AG04449 (cell line): ENCODE measurements around the gene ABCC3.

Source experiments
- CTCF ChIA-PET: fragments of 350-600 bp; formaldehyde crosslinking; extraction: SDS; loops from one replicate; lab custom pipeline; 2021; ENCODE audit warnings: antibody characterized with exemption; lab: Yijun Ruan, JAX
- POLR2A ChIA-PET: fragments of 400-600, 350-600 bp; formaldehyde crosslinking; extraction: SDS; loops from one replicate; lab custom pipeline; 2020; ENCODE audit warnings: antibody characterized with exemption, inconsistent platforms; lab: Yijun Ruan, JAX
- DNase-seq: peaks from one replicate; pipeline ENCODE4 v3.0.0-alpha.2; 2010; ENCODE audit warnings: low read depth, low spot score
- H3K4me3 ChIP-seq: 2 replicates; pipeline ENCODE4 v1.5.1; 2011; ENCODE audit warnings: low read depth, mild to moderate bottlenecking, control low read depth, low read length
- CTCF ChIP-seq: IDR thresholded peaks from one replicate; pipeline ENCODE4 v1.5.1; 2011; ENCODE audit warnings: mild to moderate bottlenecking, moderate library complexity, low read length, control low read depth, inconsistent platforms; ENCODE audit not compliant: insufficient read depth; ENCODE audit errors: missing control alignments

The ABCC3 gene

DNA sequence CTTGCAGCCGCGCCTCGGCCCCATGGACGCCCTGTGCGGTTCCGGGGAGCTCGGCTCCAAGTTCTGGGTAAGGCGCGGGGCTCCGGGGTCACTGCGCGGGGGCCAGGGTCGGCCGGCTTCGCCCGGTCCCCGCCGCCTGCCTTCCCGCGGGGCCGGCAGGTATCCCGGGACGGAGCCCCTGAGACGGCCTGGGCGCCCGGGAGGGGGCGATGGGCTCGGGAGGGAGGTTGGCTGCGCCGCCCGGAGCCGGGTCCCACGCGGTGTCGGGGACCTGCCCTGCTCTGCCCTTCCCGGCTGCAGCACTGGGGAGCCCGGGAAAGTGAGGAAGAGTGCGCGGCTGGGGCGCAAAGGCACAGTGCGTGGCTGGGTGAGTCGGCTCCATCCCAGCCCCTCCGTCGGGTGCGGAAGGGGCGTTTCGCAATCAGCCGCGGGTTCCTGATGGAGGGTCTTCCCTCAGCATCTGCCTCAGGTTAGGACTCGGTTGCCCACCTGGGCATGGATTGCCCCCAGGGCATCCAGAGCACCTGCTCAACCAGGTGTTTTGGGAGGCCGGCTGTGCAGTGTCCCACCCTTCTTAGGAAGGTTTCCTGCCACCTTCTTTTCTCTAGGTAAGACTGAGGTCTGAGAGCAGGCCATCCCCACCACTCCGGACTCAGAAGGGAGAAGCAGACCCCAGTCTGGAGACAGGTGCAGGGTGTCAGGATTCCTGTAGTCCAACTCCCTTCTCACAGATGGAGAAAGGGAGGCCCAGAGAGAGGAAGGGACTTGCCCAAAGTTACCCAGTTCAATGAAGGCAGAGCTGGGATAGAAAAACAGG is 442 bp downstream of the ABCC3 start:
- DNase-seq = no peak
- CTCF ChIA-PET = interaction anchor here (1.0 to 10.4 kb wide), 8 partner anchors 9 to 85 kb away, joined by 3 to 166 read pairs (median 6); no protein-coding TSS in a partner anchor
- POLR2A ChIA-PET = no interaction called here
- H3K4me3 ChIP-seq = peak overlapping the region; percentile 63
- peak; percentile 24 for TF ChIP-seq CTCF

GRCh38 chr17:50635732-50635981 is 976 bp downstream of the ABCC3 start:
- TF ChIP-seq CTCF = no peak
- ChIA-PET CTCF (interaction anchor here (1.0 to 10.4 kb wide), 8 partner anchors 9 to 85 kb away, joined by 3 to 166 read pairs (median 5); no protein-coding TSS in a partner anchor), POLR2A (no interaction called here)
- H3K4me3 ChIP-seq = peak overlapping the region; percentile 63
- DNase-seq = no peak

GRCh38 chr17:50635982-50636803 is 1.5 kb downstream of the ABCC3 start:
- no peak overlapping the region for H3K4me3 ChIP-seq
- DNase-seq = no peak
- TF ChIP-seq CTCF = no peak
- ChIA-PET CTCF (interaction anchor here (0.8 to 10.4 kb wide), 9 partner anchors 10 to 86 kb away, joined by 3 to 166 read pairs (median 4); no protein-coding TSS in a partner anchor), POLR2A (interaction anchor here (0.6 kb wide), 1 partner anchor 436 kb away, joined by 3 read pairs; no protein-coding TSS in a partner anchor)

- TF ChIP-seq CTCF = no peak
- ChIA-PET CTCF (interaction anchor here (0.7 to 10.4 kb wide), 7 partner anchors 10 to 95 kb away, joined by 3 to 166 read pairs (median 3); no protein-coding TSS in a partner anchor), POLR2A (interaction anchor here (0.7 kb wide), 1 partner anchor 28 kb away, joined by 3 read pairs; no protein-coding TSS in a partner anchor)
- no peak overlapping the region for H3K4me3 ChIP-seq
- DNase-seq = no peak
Observed at GRCh38 chr17:50636804-50637195, 2.1 kb downstream of the ABCC3 start.

DNA sequence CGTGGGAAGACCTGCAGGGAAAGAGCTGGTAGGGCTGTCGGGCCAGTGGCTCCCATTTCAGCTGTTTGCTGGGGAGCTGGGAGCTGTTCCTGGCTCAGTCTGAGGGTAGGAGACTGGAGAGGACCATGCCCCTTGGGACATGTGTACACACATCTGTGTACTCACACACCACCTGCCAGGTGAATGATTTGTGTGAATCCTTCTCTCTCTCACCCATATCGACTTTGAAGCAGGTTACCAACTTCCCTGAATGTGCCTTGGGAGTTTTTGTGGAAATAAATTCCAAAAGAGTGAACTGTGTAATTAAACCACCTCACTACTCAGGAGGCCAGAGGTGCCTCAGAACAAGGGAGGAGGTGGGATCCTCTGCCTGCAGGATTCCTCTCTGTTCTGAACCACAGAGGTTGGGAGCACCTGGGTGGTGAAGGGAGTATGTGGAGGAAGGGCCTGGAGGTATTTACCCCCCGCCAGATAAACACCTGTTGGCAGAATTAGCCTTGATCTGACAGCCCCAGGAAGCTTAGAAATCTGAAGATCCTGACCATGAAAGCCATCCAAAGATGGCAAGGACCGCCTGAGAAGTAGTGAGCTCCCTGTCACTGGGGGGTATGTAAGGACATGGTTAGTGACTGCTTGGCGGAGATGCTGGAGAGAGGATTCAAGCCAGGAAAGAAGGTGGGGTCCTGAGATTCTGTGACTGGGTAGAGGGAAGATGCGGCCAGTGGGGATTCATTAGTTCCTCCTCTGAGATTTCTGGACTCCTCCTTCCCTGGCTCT is 3.3 kb downstream of the ABCC3 start:
- no peak for DNase-seq
- ChIA-PET CTCF (interaction anchor here (1.0 to 10.4 kb wide), 7 partner anchors 12 to 87 kb away, joined by 3 to 166 read pairs (median 16); no protein-coding TSS in a partner anchor), POLR2A (interaction anchor here (0.7 to 1.8 kb wide), 7 partner anchors 23 to 228 kb away, joined by 3 to 20 read pairs (median 4); partner anchors contain the start of genes ANKRD40 and TOB1)
- TF ChIP-seq CTCF = no peak
- no peak overlapping the region for H3K4me3 ChIP-seq
